Thoracic aorta (tissue), 2 donors: Measurements from ENCODE around the gene HTATIP2. TPM values are rescaled to one million over a fixed set of nuclear protein-coding genes. Genes with fewer than 3 reads are reported as not detected.

Experiments used
- ATAC-seq: fragments of 150-250 bp; one replicate; pipeline ENCODE4 v1.8.0; 2017; ENCODE audit warnings: low read depth; ENCODE audit not compliant: insufficient number of reproducible peaks, low FRiP score
- DNase-seq: peaks from one replicate; pipeline ENCODE4 v3.0.0-alpha.2; 2020; ENCODE audit warnings: low spot score
- H3K27ac ChIP-seq, 2 donors: fragments of 200-600 bp; sonication (generic); 1 replicate in 1 of 2; 2 replicates in 1 of 2; pipeline ENCODE4 v1.5.1; 2016; ENCODE audit warnings: mild to moderate bottlenecking in 2 of 2, moderate library complexity in 2 of 2
- H3K27me3 ChIP-seq: fragments of 200-600 bp; sonication (generic); replicated peaks from 2 replicates; pipeline ENCODE4 v1.6.0; 2016; ENCODE audit warnings: mild to moderate bottlenecking; ENCODE audit not compliant: insufficient read depth
- H3K36me3 ChIP-seq: fragments of 200-600 bp; sonication (generic); one replicate; pipeline ENCODE4 v1.5.1; 2016
- H3K4me1 ChIP-seq, 2 donors: fragments of 200-600 bp; sonication (generic); 1 replicate in 1 of 2; 2 replicates in 1 of 2; pipeline versions ENCODE4 v1.5.1 to v1.6.0; 2016; ENCODE audit warnings: low read depth in 2 of 2, mild to moderate bottlenecking in 1 of 2; ENCODE audit not compliant: control insufficient read depth in 1 of 2
- H3K4me3 ChIP-seq: fragments of 200-600 bp; sonication (generic); 2 replicates; pipeline ENCODE4 v1.5.1; 2016; ENCODE audit warnings: mild to moderate bottlenecking
- H3K9me3 ChIP-seq: fragments of 200-600 bp; sonication (generic); 2 replicates; pipeline ENCODE4 v1.5.1; 2016
- total RNA-seq, 2 donors: library from RNA; depleted of rRNA; stranded (reverse); fragments of >200 nt; gene quantifications; one replicate each; pipeline versions ENCODE4 v1.1.0 to v1.2.3, GENCODE V29; 2016
- TF ChIP-seq, protein P1 (sequence below): fragments of 200-600 bp; sonication (generic); IDR thresholded peaks from one replicate; pipeline ENCODE4 v1.5.1; 2019; ENCODE audit warnings: antibody characterized with exemption

HTATIP2 gene
- total RNA-seq, 2 donors from 2014 or later, result 29.0 to 29.9 TPM

DNA sequence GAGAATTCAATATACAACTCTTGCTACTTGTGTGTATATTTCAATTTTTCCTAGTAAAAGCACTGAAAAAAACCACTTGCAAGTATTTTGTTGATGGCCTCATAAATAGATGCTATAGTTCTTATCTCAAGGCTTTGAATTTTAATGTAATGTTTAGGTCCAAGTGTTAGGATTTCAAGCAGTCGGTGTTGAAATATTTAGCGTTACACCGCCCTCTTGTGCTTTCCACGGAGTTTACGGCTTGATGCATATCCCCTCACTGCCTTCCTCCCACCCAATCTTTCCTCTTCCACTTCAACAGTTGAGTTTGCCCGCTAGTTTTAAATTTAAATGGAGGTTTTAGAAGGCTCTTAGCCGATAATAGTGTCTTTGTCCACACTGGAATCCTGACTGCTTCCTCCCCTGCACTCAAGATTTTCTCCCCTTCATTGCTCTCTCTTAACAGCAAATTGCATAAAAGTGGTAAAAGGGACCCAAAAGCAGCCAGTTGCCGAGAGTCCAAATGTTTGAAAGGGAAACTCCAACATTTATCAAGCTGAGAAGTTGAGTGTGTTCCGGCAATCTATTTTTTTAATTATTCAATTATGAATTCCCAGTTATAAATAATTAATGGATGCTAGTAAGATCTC lies 25.9 kb upstream of the HTATIP2 start:
- no peaks in the 10 kb centered on the region for H3K27me3 ChIP-seq
- no peaks in the 10 kb centered on the region for H3K36me3 ChIP-seq
- TF ChIP-seq, protein P1, sequence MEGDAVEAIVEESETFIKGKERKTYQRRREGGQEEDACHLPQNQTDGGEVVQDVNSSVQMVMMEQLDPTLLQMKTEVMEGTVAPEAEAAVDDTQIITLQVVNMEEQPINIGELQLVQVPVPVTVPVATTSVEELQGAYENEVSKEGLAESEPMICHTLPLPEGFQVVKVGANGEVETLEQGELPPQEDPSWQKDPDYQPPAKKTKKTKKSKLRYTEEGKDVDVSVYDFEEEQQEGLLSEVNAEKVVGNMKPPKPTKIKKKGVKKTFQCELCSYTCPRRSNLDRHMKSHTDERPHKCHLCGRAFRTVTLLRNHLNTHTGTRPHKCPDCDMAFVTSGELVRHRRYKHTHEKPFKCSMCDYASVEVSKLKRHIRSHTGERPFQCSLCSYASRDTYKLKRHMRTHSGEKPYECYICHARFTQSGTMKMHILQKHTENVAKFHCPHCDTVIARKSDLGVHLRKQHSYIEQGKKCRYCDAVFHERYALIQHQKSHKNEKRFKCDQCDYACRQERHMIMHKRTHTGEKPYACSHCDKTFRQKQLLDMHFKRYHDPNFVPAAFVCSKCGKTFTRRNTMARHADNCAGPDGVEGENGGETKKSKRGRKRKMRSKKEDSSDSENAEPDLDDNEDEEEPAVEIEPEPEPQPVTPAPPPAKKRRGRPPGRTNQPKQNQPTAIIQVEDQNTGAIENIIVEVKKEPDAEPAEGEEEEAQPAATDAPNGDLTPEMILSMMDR, result no peak
- H3K4me1 ChIP-seq, result no peaks in the 10 kb centered on the region
- no peak for DNase-seq
- H3K27ac ChIP-seq, result no peak overlapping the region
- no peak overlapping the region for H3K4me3 ChIP-seq
- no peak for ATAC-seq
- no peaks in the 10 kb centered on the region for H3K9me3 ChIP-seq

DNA sequence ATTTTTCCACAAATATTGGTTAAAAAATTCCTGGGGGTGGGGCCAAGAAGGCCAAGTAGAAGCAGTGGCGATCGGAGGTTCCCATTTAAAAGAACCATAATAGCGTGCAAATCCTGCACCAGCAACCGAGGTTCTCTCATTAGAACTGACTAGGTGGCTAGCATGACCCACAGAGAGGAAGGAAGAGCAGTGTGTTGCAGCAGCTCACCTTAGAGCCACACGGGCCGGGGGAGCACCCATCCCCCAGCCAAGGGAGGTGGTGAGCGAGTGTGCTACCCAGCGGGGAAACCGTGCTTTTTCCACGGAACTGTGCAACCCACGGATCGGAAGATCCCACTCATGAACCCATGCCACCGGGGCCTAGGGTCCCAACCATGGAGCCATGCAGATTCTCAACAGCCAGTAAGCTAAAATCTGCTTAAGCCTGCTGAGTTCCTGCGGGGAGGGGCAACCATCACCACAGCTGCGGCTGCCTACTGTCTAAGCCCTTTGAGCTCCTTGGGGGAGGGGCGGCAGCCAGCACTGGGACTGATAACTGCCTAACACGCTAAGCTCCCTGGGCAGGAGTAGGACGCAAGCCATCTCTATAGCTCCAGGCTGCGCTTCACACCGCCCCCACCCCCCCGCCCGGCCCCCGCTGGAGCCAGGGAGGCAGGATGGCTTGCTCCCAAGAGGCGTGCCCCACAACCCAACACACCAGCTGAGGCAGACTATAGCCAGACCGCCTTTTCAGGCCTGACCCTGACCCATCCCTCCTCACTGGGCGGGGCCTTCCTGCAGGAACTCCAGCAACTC lies 21.0 kb upstream of the HTATIP2 start:
- DNase-seq (no peak), ATAC-seq (no peak)
- TF ChIP-seq, protein P1, result no peak
- Histone ChIP-seq H3K9me3 (no peaks in the 10 kb centered on the region), H3K4me3 (no peak overlapping the region), H3K27ac (no peak overlapping the region), H3K4me1 (no peaks in the 10 kb centered on the region), H3K27me3 (no peaks in the 10 kb centered on the region), H3K36me3 (no peaks in the 10 kb centered on the region)

DNA sequence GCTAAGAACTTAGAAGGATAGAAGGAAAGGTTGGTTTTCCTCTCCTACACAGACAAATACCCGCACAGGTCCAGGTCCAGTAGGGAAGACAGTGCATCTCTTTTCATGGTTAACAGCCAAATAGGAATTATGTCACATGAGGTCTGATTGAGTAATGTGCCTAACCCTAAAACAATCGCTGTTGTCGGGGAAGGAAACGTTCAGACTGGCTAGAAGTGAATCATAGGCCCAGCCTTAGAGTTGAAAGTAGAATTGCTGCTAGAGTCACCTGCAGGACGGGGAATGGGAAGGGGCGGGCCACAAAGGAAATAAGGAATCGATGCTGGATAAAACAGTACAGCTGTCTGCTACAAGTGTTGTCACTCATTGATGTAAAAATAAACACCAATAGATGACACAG lies 12.4 kb upstream of the HTATIP2 start:
- Histone ChIP-seq H3K9me3 (no peaks in the 10 kb centered on the region), H3K27me3 (no peaks in the 10 kb centered on the region), H3K4me3 (no peak overlapping the region), H3K4me1 (no peaks in the 10 kb centered on the region), H3K27ac (no peak overlapping the region), H3K36me3 (no peaks in the 10 kb centered on the region)
- ATAC-seq (no peak), DNase-seq (no peak)
- TF ChIP-seq, protein P1, result no peak

DNA sequence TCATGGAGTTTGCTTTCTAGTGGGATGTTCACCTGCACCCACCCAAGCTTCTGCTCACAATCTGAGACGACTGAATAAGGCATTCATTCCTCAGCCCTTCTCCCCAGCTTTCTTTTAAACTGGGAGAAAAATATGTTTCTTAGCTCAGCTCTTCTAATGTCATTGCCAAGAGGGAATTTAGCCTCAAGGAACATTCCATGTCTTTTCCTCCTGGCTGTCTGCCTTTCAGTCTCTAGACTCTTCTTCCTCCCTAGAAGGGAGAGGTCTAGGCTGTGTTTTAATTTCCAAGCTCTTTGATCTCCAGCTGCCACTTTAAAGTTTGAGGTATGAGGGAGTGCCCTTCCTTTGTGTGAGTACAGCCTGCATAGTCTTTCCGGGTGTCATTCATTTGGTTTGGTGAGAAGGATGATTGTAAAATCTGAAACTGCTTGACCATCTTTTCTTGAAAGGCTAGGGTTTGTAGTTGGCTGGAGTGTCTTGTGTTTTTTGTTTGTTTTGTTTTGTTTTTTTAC lies 11.7 kb upstream of the HTATIP2 start:
- Histone ChIP-seq H3K27ac (no peak overlapping the region), H3K27me3 (no peaks in the 10 kb centered on the region), H3K36me3 (no peaks in the 10 kb centered on the region), H3K4me1 (no peaks in the 10 kb centered on the region), H3K9me3 (no peaks in the 10 kb centered on the region), H3K4me3 (no peak overlapping the region)
- TF ChIP-seq, protein P1, result no peak
- ATAC-seq (no peak), DNase-seq (no peak)

DNA sequence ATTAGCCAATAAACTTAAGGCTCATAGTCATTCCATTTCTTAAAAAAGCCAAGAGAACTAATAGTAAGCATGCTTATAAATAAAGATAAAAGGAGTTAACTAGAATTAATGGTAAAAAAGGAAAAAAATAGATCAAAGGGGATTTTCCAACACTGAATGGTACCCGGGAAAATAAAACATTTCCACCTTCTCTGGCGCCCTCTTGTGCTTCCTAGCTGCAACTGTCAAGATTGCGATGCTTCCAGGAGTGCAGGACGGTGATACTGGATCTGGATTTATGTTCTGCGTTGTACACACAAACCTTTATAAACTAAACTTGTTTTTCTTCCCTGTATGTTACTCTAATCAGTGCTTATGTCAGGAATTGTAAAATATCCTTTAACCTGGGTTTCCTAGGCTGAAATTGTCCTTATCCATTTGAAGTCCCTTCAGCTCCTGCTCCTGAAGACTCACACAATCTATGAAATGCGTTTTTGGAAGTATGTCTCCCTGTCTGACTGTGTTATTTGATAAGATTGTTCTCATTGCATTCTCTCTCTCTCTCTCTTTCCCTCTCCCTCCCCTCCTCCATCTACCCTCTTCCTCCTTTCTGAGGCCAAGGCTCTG lies 9.6 kb upstream of the HTATIP2 start:
- DNase-seq, result no peak
- H3K27ac ChIP-seq, result no peak overlapping the region
- no peaks in the 10 kb centered on the region for H3K4me1 ChIP-seq
- TF ChIP-seq, protein P1, result peak; percentile 69
- ATAC-seq, result no peak
- no peaks in the 10 kb centered on the region for H3K36me3 ChIP-seq
- no peaks in the 10 kb centered on the region for H3K27me3 ChIP-seq
- no peak overlapping the region for H3K4me3 ChIP-seq
- H3K9me3 ChIP-seq, result no peaks in the 10 kb centered on the region
